Smooth muscle cell (in vitro differentiated cells): Measurements from ENCODE around the gene SFR1. TPM values are rescaled to one million over a fixed set of nuclear protein-coding genes. Genes with fewer than 3 reads are reported as not detected.

Experiments
- DNase-seq: peaks from one replicate; lab custom pipeline; 2025; ENCODE audit not compliant: unreplicated experiment; lab: John Stamatoyannopoulos, UW
- H2AFZ ChIP-seq: fragments of 200-600 bp; sonication (generic); 2 replicates; pipeline ENCODE4 v1.6.0; 2016; ENCODE audit warnings: antibody characterized with exemption, low read depth, mild to moderate bottlenecking
- H3F3A ChIP-seq: fragments of 200-600 bp; sonication (generic); 2 replicates; pipeline ENCODE4 v1.6.0; 2017; ENCODE audit warnings: antibody characterized with exemption, low read depth
- H3K27ac ChIP-seq: fragments of 200-600 bp; sonication (generic); 2 replicates; pipeline ENCODE4 v1.5.1; 2016; ENCODE audit warnings: low read depth, mild to moderate bottlenecking
- H3K27me3 ChIP-seq: fragments of 200-600 bp; sonication (generic); 2 replicates; pipeline ENCODE4 v1.6.1; 2016; ENCODE audit warnings: low read depth, mild to moderate bottlenecking
- H3K36me3 ChIP-seq: fragments of 200-600 bp; sonication (generic); 2 replicates; pipeline ENCODE4 v1.5.1; 2016; ENCODE audit warnings: low read depth
- H3K4me1 ChIP-seq: fragments of 200-600 bp; sonication (generic); 2 replicates; pipeline ENCODE4 v1.5.1; 2016; ENCODE audit warnings: low read depth
- H3K4me2 ChIP-seq: fragments of 200-600 bp; sonication (generic); 2 replicates; pipeline ENCODE4 v1.6.0; 2016; ENCODE audit warnings: mild to moderate bottlenecking
- H3K4me3 ChIP-seq: fragments of 200-600 bp; sonication (generic); 2 replicates; pipeline ENCODE4 v1.5.1; 2016; ENCODE audit warnings: mild to moderate bottlenecking
- H3K79me2 ChIP-seq: fragments of 200-600 bp; sonication (generic); 2 replicates; pipeline ENCODE4 v1.6.0; 2016; ENCODE audit warnings: low read depth, mild to moderate bottlenecking
- H3K9ac ChIP-seq: fragments of 200-600 bp; sonication (generic); 2 replicates; pipeline ENCODE4 v1.6.0; 2016; ENCODE audit warnings: low read depth
- H3K9me3 ChIP-seq: fragments of 200-600 bp; sonication (generic); replicated peaks from 2 replicates; pipeline ENCODE4 v1.5.1; 2016; ENCODE audit warnings: low read depth
- H4K20me1 ChIP-seq: fragments of 200-600 bp; sonication (generic); 2 replicates; pipeline ENCODE4 v1.6.0; 2016; ENCODE audit warnings: low read depth
- CTCF ChIP-seq: fragments of 200-600 bp; sonication (generic); IDR thresholded peaks from 2 replicates; pipeline ENCODE4 v1.5.1; 2017; ENCODE audit warnings: borderline replicate concordance, mild to moderate bottlenecking, antibody characterized with exemption; ENCODE audit not compliant: insufficient read depth, poor library complexity, severe bottlenecking
- WGBS: methylation state at CpG from one replicate; pipeline ENCODE4 v1.1.7; 2016; ENCODE audit warnings: low lambda C conversion rate; 5-methylcytosine and 5-hydroxymethylcytosine counted together
- polyA plus RNA-seq: library from polyadenylated mRNA; unstranded; fragments of >200 nt; fragmentation: Nextera tagmentation; extraction: Ambion mirVana; gene quantifications from 2 replicates; pipeline ENCODE4 v1.2.1, GENCODE V29; 2016
- total RNA-seq: library from RNA; depleted of rRNA; stranded (reverse); fragments of >200 nt; gene quantifications from 2 replicates; pipeline ENCODE4 v1.2.3, GENCODE V29; 2014

Gene SFR1
- total and polyA plus RNA-seq, 2 experiments from 2014 or later = 5.3 TPM

GRCh38 chr10:104081998-104082397 lies 40.0 kb upstream of the SFR1 start:
- Histone ChIP-seq H3K27ac (peak overlapping the region; percentile 88), H3K36me3 (no peaks in the 10 kb centered on the region), H2AFZ (no peak overlapping the region), H3K9me3 (no peaks in the 10 kb centered on the region), H3K9ac (no peak overlapping the region), H3K4me1 (peaks cover 23% of the 10 kb centered on the region), H4K20me1 (no peaks in the 10 kb centered on the region), H3F3A (no peaks in the 10 kb centered on the region), H3K4me3 (no peak overlapping the region), H3K4me2 (peak overlapping the region; percentile 62), H3K79me2 (no peaks in the 10 kb centered on the region), H3K27me3 (peaks cover 5% of the 10 kb centered on the region)
- DNase-seq = no peak
- WGBS = 62% methylated on average over 5 of the region's 5 CpGs
- no peak for TF ChIP-seq CTCF

- no peak for DNase-seq
- no peaks in the 10 kb centered on the region for H3K27me3 ChIP-seq
- H3K36me3 ChIP-seq = no peaks in the 10 kb centered on the region
- H2AFZ ChIP-seq = no peak overlapping the region
- no peak for TF ChIP-seq CTCF
- peaks cover 15% of the 10 kb centered on the region for H3K4me1 ChIP-seq
- H3K79me2 ChIP-seq = no peaks in the 10 kb centered on the region
- WGBS = 75% methylated on average over 5 of the region's 5 CpGs
- peak overlapping the region; percentile 43 for H3K4me3 ChIP-seq
- no peaks in the 10 kb centered on the region for H3F3A ChIP-seq
- peak overlapping the region; percentile 77 for H3K4me2 ChIP-seq
- no peaks in the 10 kb centered on the region for H3K9me3 ChIP-seq
- peak overlapping the region; percentile 76 for H3K9ac ChIP-seq
- H4K20me1 ChIP-seq = no peaks in the 10 kb centered on the region
- peak overlapping the region; percentile 88 for H3K27ac ChIP-seq
These were observed 37.4 kb upstream of the SFR1 start for GRCh38 chr10:104084482-104085142.

- 81% methylated on average over 3 of the region's 3 CpGs for WGBS
- Histone ChIP-seq H3K9me3 (no peaks in the 10 kb centered on the region), H3K4me2 (peak within 1 kb of the TSS; percentile 77), H2AFZ (no peak within 1 kb of the TSS), H3K79me2 (no peaks in the 10 kb centered on the region), H3K4me1 (peaks cover 14% of the 10 kb centered on the region), H3K27me3 (no peaks in the 10 kb centered on the region), H3K27ac (peak within 1 kb of the TSS; percentile 88), H3K9ac (peak within 1 kb of the TSS; percentile 76), H3K36me3 (no peaks in the 10 kb centered on the region), H3F3A (no peaks in the 10 kb centered on the region), H4K20me1 (no peaks in the 10 kb centered on the region), H3K4me3 (peak within 1 kb of the TSS; percentile 43)
- no peak for DNase-seq
- no peak for TF ChIP-seq CTCF
These were observed 36.1 kb upstream of the SFR1 start, which contains the start of gene COL17A1 for GRCh38 chr10:104085801-104086400. COL17A1 (minus strand) TSS chr10:104085880; CDS start chr10:104080673, 5,207 bp downstream.
